Peyer's patch (tissue), 4 donors: ENCODE measurements around the gene ARMH2.

Experiments
- POLR2A ChIP-seq, 2 donors: fragments of 450-650 bp; IDR thresholded peaks; one replicate each; pipeline ENCODE4 v1.5.1; 2017; ENCODE audit warnings: antibody characterized with exemption in 2 of 2, mild to moderate bottlenecking in 2 of 2, moderate library complexity in 2 of 2
- TF ChIP-seq, protein P1 (sequence below), 6 experiments: fragments of 450-650 bp in 4 of 6; fragments of 200-600 bp in 2 of 6; sonication (generic) in 1 of 6; IDR thresholded peaks; one replicate each; pipeline ENCODE4 v1.5.1; 2017 to 2019; ENCODE audit warnings: antibody characterized with exemption in 6 of 6, mild to moderate bottlenecking in 3 of 6, moderate library complexity in 1 of 6

GRCh38 chr6:24763578-24763977 lies 35.1 kb downstream of the ARMH2 start:
- no peak for TF ChIP-seq POLR2A (IDR thresholded peaks at IDR 0.05)
- TF ChIP-seq, protein P1, sequence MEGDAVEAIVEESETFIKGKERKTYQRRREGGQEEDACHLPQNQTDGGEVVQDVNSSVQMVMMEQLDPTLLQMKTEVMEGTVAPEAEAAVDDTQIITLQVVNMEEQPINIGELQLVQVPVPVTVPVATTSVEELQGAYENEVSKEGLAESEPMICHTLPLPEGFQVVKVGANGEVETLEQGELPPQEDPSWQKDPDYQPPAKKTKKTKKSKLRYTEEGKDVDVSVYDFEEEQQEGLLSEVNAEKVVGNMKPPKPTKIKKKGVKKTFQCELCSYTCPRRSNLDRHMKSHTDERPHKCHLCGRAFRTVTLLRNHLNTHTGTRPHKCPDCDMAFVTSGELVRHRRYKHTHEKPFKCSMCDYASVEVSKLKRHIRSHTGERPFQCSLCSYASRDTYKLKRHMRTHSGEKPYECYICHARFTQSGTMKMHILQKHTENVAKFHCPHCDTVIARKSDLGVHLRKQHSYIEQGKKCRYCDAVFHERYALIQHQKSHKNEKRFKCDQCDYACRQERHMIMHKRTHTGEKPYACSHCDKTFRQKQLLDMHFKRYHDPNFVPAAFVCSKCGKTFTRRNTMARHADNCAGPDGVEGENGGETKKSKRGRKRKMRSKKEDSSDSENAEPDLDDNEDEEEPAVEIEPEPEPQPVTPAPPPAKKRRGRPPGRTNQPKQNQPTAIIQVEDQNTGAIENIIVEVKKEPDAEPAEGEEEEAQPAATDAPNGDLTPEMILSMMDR (IDR thresholded peaks at IDR 0.05): no peak
